Kidney (tissue), 14 donors: ENCODE results near the gene LITAFD. TPM values are rescaled to one million over a fixed set of nuclear protein-coding genes. Genes with fewer than 3 reads are reported as not detected.

ENCODE experiments used
- DNase-seq, 5 donors: peaks; one replicate each; pipeline ENCODE4 v3.0.0-alpha.2; 2013 to 2020
- FAIRE-seq: peaks from 2 replicates; lab custom pipeline; 2012; peaks lifted over from hg19 to GRCh38; lab: Jason Lieb, UNC
- H3K27ac ChIP-seq, 2 donors: one replicate each; pipeline ENCODE4 v1.7.0; 2013; ENCODE audit warnings: low read depth in 2 of 2, low read length in 2 of 2, inconsistent platforms in 1 of 2
- H3K27me3 ChIP-seq: one replicate; pipeline ENCODE4 v1.7.1; 2013; ENCODE audit warnings: low read length, inconsistent platforms; ENCODE audit not compliant: control insufficient read depth, insufficient read depth
- H3K36me3 ChIP-seq, 3 donors: one replicate each; pipeline versions ENCODE4 v1.7.0 to v1.7.1; 2013; ENCODE audit warnings: low read length in 3 of 3, control low read depth in 1 of 3, inconsistent platforms in 1 of 3; ENCODE audit not compliant: insufficient read depth in 3 of 3, control insufficient read depth in 2 of 3
- H3K4me1 ChIP-seq, 3 donors: one replicate each; pipeline versions ENCODE4 v1.7.0 to v1.7.1; 2013; ENCODE audit warnings: low read length in 3 of 3, inconsistent platforms in 1 of 3, low read depth in 1 of 3; ENCODE audit not compliant: control insufficient read depth in 2 of 3, insufficient read depth in 2 of 3
- H3K4me3 ChIP-seq, 3 donors: one replicate each; pipeline versions ENCODE4 v1.7.0 to v1.8.1; 2013; ENCODE audit warnings: low read length in 3 of 3, control low read depth in 1 of 3, inconsistent platforms in 1 of 3
- H3K9ac ChIP-seq, 3 donors: one replicate each; pipeline versions ENCODE4 v1.7.0 to v1.7.1; 2013; ENCODE audit warnings: low read length in 3 of 3, control low read depth in 1 of 3, inconsistent platforms in 1 of 3
- H3K9me3 ChIP-seq, 3 donors: one replicate each; pipeline versions ENCODE4 v1.7.0 to v1.7.1; 2013; ENCODE audit warnings: low read length in 3 of 3, control low read depth in 1 of 3, inconsistent platforms in 1 of 3; ENCODE audit not compliant: control insufficient read depth in 2 of 3, insufficient read depth in 1 of 3
- intact Hi-C: fragments of 100-400 bp; cut with DNase I; formaldehyde crosslinking; loops from one replicate; pipeline ENCODE4 v1.11.1; 2022
- polyA plus RNA-seq: library from polyadenylated mRNA; stranded (reverse); fragments of 350-450 nt; fragmentation: Illumina TruSeq; extraction: RNeasy Lipid Tissue Mini Kit (QIAGEN cat#74804); gene quantifications from one replicate; pipeline ENCODE4 v1.2.3, GENCODE V29; 2014; ENCODE audit warnings: low read depth, low replicate concordance; ENCODE audit not compliant: insufficient read depth
- total RNA-seq: library from RNA; stranded (reverse); fragmentation: NEBNext Ultra II Directional; extraction: Animal tissue kit (Norgen Biotek cat#: 25700); gene quantifications from one replicate; pipeline ENCODE4 v1.2.1, GENCODE V29; 2021
- TF ChIP-seq, protein P1 (sequence below): IDR thresholded peaks from 3 replicates; pipeline ENCODE4 v1.5.1; 2012; ENCODE audit warnings: mild to moderate bottlenecking, moderate library complexity, borderline replicate concordance; ENCODE audit not compliant: insufficient read depth; ENCODE audit errors: extremely low read depth
- donor health status: control.
- donor health status: control.
- donor health status: control.
- donor health status: control.
- donor health status: control.
- donor health status: DM: yes; HTN: yes; CAD: no.
- donor health status: Normal renal cell carcinoma (clear cell type).

Gene LITAFD
- total and polyA plus RNA-seq, 2 donors from 2014 or later, result not detected

GRCh38 chr16:8867216-8867931 is 14.8 kb upstream of the LITAFD start:
- no peak for FAIRE-seq

GRCh38 chr16:8867932-8868415 is 14.2 kb upstream of the LITAFD start:
- DNase-seq, result peak in 1 of 5 donors; percentile 24
- Histone ChIP-seq H3K9ac (peak overlapping the region; percentile 17 to 76 (median 18)), H3K4me3 (peak overlapping the region; percentile 66 to 86 (median 83)), H3K9me3 (no peaks in the 10 kb centered on the region), H3K36me3 (no peaks in the 10 kb centered on the region), H3K4me1 (peaks cover 0 to 35% (median 23%) of the 10 kb centered on the region in 3 donors), H3K27me3 (no peaks in the 10 kb centered on the region), H3K27ac (peak overlapping the region; percentile 38 to 77)
- FAIRE-seq, result no peak
- TF ChIP-seq, protein P1, sequence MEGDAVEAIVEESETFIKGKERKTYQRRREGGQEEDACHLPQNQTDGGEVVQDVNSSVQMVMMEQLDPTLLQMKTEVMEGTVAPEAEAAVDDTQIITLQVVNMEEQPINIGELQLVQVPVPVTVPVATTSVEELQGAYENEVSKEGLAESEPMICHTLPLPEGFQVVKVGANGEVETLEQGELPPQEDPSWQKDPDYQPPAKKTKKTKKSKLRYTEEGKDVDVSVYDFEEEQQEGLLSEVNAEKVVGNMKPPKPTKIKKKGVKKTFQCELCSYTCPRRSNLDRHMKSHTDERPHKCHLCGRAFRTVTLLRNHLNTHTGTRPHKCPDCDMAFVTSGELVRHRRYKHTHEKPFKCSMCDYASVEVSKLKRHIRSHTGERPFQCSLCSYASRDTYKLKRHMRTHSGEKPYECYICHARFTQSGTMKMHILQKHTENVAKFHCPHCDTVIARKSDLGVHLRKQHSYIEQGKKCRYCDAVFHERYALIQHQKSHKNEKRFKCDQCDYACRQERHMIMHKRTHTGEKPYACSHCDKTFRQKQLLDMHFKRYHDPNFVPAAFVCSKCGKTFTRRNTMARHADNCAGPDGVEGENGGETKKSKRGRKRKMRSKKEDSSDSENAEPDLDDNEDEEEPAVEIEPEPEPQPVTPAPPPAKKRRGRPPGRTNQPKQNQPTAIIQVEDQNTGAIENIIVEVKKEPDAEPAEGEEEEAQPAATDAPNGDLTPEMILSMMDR, result no peak
- intact Hi-C loops, result no loop called here

More at GRCh38 chr16:8867216-8867931, 14.8 kb upstream of the LITAFD start:
- Histone ChIP-seq H3K4me3 (peak overlapping the region; percentile 66 to 86 (median 83)), H3K36me3 (no peaks in the 10 kb centered on the region), H3K27me3 (no peaks in the 10 kb centered on the region), H3K9ac (peak overlapping the region; percentile 17 to 76 (median 18)), H3K27ac (peak overlapping the region; percentile 38 to 77), H3K9me3 (no peaks in the 10 kb centered on the region), H3K4me1 (peaks cover 0 to 41% (median 29%) of the 10 kb centered on the region in 3 donors)
- intact Hi-C loops, result no loop called here
- TF ChIP-seq, protein P1, result no peak
- DNase-seq, result peak in 3 of 5 donors; percentile 48 to 76 (median 58)

GRCh38 chr16:8868416-8869211 is 13.5 kb upstream of the LITAFD start, which contains the start of gene CARHSP1:
TSS of gene CARHSP1 (minus strand) at chr16:8869006. CDS start at chr16:8859328, 9,678 bp downstream.
- no peaks in the 10 kb centered on the region for H3K27me3 ChIP-seq
- FAIRE-seq (no peak), DNase-seq (peak; percentile 93 to 97 (median 96))
- H3K4me3 ChIP-seq, result peak within 1 kb of the TSS; percentile 66 to 86 (median 83)
- intact Hi-C loops, result no loop called here
- peak within 1 kb of the TSS; percentile 18 to 76 (median 20) for H3K9ac ChIP-seq
- H3K27ac ChIP-seq, result peak within 1 kb of the TSS; percentile 76 to 85
- peaks cover 0 to 30% (median 18%) of the 10 kb centered on the region in 3 donors for H3K4me1 ChIP-seq
- no peaks in the 10 kb centered on the region for H3K9me3 ChIP-seq
- no peaks in the 10 kb centered on the region for H3K36me3 ChIP-seq
- TF ChIP-seq, protein P1, result no peak
